ENCODE measurements around the gene HOXB7. TPM values are rescaled to one million over a fixed set of nuclear protein-coding genes. Genes with fewer than 3 reads are reported as not detected.
A peak's percentile ranks its signal among the peaks of the same experiment; 100 is the strongest.

HOXB7 gene
- total and polyA plus RNA-seq, 8 donors = 2.4 to 10.5 (median 6.4) TPM

DNA sequence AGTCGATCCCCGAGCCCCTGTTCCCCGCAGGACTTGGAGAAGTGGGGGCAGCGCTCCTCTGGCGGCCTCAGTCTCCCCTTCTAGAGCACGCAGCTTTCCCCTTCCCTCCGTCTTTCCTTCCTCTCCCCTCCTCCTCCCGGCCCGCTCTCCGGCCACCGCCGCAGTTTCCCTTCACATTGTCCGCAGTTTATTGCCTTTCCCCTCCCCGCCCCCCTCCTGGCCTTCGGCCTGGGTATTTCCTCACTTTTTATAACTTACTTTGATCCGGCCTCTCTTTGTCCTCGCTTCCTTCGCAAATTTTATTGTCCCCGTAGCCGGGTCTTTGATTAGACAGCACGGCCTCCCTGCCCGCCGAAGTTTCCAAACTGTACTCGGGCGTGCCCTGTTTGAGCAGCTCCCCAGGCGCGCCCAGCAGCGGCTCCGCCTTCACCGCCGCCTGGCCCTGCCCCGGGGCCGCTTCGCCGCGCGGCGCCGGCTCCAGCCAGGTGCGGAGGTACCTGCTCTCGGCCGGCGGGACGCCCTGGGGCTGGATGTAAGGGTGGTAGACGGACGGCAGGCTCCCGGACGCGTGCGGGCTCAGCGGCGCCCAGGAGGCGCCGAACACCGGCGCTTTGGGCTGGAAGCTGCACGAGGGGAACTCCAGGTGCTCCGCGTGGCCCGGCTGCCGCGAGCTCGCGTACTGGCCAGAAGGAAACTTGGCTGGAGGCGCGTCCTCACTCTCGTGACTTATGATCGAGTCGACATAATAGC lies 14.9 kb upstream of the HOXB7 start:
- H3K9me3 ChIP-seq = no peaks in the 10 kb centered on the region
- H3K36me3 ChIP-seq = no peaks in the 10 kb centered on the region
- TF ChIP-seq, protein P1, sequence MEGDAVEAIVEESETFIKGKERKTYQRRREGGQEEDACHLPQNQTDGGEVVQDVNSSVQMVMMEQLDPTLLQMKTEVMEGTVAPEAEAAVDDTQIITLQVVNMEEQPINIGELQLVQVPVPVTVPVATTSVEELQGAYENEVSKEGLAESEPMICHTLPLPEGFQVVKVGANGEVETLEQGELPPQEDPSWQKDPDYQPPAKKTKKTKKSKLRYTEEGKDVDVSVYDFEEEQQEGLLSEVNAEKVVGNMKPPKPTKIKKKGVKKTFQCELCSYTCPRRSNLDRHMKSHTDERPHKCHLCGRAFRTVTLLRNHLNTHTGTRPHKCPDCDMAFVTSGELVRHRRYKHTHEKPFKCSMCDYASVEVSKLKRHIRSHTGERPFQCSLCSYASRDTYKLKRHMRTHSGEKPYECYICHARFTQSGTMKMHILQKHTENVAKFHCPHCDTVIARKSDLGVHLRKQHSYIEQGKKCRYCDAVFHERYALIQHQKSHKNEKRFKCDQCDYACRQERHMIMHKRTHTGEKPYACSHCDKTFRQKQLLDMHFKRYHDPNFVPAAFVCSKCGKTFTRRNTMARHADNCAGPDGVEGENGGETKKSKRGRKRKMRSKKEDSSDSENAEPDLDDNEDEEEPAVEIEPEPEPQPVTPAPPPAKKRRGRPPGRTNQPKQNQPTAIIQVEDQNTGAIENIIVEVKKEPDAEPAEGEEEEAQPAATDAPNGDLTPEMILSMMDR (IDR thresholded peaks at IDR 0.05) = no peak
- H3K4me1 ChIP-seq = peaks cover 14 to 27% of the 10 kb centered on the region in 2 donors
- ATAC-seq (peak; percentile 79), DNase-seq (peak in 1 of 4 donors; percentile 81)
- peak overlapping the region; percentile 15 to 26 for H3K4me3 ChIP-seq
- no peak overlapping the region for H3K27ac ChIP-seq
- peaks cover 99 to 100% of the 10 kb centered on the region in 2 donors for H3K27me3 ChIP-seq
- intact Hi-C loops (cut with DNase I) = no loop called here

DNA sequence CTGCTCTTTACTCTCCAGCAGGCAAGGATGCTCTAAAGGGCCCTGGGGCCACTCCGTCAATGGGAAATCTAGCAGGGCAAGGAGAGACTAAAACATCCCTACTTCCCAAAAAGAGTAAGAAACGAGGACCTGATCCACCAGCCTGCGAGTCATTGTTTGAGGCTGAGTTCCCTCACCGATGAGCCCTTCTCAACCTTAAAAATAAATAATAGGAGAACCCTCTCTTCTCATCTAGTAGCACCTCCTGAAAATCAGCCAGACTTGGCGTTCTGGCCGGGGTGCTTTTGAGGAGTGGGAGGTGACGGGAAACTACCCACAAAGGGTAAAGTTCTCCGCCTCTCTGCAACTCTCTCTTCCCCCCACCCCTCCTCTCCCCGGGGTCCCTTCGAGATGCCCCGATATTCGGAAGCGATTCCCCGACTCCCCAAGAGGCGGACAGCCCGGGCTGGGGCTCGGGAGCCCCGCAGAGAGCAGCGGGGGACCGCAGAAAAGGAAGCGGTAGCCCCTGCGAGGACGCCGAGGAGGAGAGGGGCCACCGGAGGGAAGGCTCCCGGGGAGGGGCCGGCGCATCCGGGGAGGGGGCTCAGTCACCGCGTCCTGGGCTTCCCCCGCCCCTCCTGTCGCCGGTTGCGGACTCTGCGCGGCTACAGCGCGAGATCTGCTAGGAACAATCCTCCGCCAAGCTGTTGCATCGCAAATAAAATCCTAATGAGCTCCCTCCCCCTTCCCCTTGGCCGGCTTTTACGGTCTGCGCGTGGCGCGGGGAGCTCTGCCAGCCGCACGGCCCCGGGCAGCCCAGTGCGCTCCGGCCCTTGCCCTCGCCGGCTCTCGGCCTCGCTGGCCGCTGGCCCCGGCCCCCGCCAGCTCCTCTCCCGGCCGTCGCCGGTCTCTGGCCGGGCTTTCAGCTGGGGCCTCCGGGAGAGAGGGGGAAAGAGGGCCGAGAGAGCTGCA lies 14.0 kb upstream of the HOXB7 start:
- H3K4me3 ChIP-seq = peak overlapping the region in 1 of 2 donors; percentile 26
- peaks cover 99 to 100% of the 10 kb centered on the region in 2 donors for H3K27me3 ChIP-seq
- no peak overlapping the region for H3K27ac ChIP-seq
- intact Hi-C loops (cut with DNase I) = no loop called here
- H3K9me3 ChIP-seq = no peaks in the 10 kb centered on the region
- DNase-seq (peak in 1 of 4 donors; percentile 50), ATAC-seq (peak; percentile 36)
- TF ChIP-seq, protein P1 (IDR thresholded peaks at IDR 0.05) = no peak
- H3K36me3 ChIP-seq = no peaks in the 10 kb centered on the region
- peaks cover 14 to 27% of the 10 kb centered on the region in 2 donors for H3K4me1 ChIP-seq

DNA sequence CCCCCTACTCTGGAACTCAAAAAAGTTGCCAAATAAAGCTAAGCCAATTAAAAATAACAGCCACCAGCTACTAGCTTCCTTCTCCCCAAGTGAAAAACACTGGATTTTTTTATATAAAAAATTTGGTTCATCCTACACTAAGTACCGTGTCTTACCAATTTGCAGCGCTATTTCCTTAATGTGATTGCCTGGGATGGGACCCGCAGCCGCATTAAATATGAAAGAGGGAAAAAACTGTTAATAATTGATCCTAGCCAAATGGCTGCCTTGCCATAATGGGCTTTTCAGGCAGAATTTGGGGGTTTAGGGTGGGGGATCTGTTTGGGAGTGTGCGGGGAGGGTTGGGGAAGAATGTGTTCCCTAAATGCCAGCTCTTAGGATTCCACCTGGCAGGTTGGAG lies 13.3 kb upstream of the HOXB7 start:
- ATAC-seq (no peak), DNase-seq (no peak)
- intact Hi-C loops (cut with DNase I) = no loop called here
- Histone ChIP-seq H3K4me3 (no peak overlapping the region), H3K4me1 (peaks cover 14 to 27% of the 10 kb centered on the region in 2 donors), H3K27me3 (peaks cover 99 to 100% of the 10 kb centered on the region in 2 donors), H3K27ac (no peak overlapping the region), H3K36me3 (no peaks in the 10 kb centered on the region), H3K9me3 (no peaks in the 10 kb centered on the region)
- TF ChIP-seq, protein P1 (IDR thresholded peaks at IDR 0.05) = no peak

DNA sequence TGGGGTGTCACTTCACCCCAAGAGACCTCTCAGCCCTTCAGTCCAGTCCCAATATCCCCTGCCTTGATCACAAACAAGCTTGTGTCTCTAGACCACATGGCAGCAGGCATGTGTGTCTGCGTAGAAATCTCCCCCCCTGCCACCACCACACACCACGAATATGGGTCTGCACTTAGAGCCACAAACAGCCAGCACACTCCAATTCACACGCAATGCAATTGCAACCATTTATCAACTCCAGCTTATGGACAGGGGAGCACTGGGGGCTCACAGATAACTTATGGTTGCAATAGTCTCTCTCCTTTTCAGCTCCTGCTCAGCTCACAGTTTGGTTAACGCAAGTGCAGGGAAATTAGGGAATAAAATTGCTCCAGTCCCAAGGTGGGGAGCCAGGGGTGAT lies 12.8 kb upstream of the HOXB7 start:
- ATAC-seq = no peak
- intact Hi-C loops (cut with DNase I) = no loop called here
- Histone ChIP-seq H3K36me3 (no peaks in the 10 kb centered on the region), H3K27me3 (peaks cover 97 to 100% of the 10 kb centered on the region in 2 donors), H3K4me3 (no peak overlapping the region), H3K4me1 (peaks cover 14 to 31% of the 10 kb centered on the region in 2 donors), H3K27ac (no peak overlapping the region), H3K9me3 (no peaks in the 10 kb centered on the region)
- DNase-seq = no peak
- TF ChIP-seq, protein P1 (IDR thresholded peaks at IDR 0.05) = no peak

DNA sequence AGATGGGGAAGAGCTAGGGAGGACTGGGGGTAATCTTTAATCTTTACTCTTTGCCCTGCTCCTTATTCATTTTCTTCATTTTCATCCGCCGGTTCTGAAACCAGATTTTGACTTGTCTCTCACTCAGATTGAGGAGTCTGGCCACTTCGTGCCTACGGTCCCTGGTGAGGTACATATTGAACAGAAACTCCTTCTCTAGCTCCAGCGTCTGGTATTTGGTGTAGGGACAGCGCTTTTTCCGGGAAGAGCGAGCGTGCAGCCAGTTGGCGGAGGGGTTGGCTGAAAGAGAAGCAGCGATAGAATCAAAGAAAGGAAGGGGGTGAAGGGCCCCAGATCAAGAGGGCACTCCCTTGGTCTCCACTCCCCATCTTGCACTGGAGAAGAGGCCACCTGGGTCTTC lies 12.0 kb upstream of the HOXB7 start:
- TF ChIP-seq, protein P1 (IDR thresholded peaks at IDR 0.05) = no peak
- DNase-seq (no peak), ATAC-seq (no peak)
- H3K4me3 ChIP-seq = no peak overlapping the region
- H3K27ac ChIP-seq = no peak overlapping the region
- no peaks in the 10 kb centered on the region for H3K9me3 ChIP-seq
- H3K4me1 ChIP-seq = peaks cover 14 to 38% of the 10 kb centered on the region in 2 donors
- H3K27me3 ChIP-seq = peaks cover 96 to 100% of the 10 kb centered on the region in 2 donors
- H3K36me3 ChIP-seq = no peaks in the 10 kb centered on the region
- intact Hi-C loops (cut with DNase I) = no loop called here
